ENCODE data around the gene MRPS16.

The MRPS16 gene

DNA sequence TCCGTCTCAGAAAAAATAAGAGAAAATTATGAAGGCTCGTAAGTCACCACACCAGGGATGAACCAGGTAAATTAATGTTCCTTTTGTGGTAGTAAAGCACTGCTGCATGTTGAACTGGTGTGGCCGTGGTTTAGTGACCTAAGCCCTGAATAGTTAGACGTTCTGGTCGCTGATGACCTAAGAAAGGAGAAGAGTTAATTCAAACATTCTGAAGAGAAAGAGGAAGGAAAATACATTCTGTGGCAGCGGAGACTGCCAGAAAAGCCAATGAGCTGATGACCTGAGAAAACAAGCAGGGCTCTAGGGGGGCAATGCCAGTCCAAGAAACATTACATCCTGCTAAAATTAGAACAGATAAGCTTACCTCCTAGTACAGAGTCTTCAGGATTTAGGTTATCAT is 22.9 kb downstream of the MRPS16 start:
- peak in 2 of 3 donors; percentile 37 to 49 for DNase-seq
- Histone ChIP-seq H3K9me3 (ENCODE audit: control extremely low read depth in 1 of 5, control insufficient read depth in 4 of 5, insufficient read depth in 2 of 5, low read depth in 1 of 5, low read length in 4 of 5) (no peaks in the 10 kb centered on the region), H3K4me3 (ENCODE audit: control insufficient read depth in 1 of 7, extremely low read depth in 1 of 7, insufficient read depth in 4 of 7, low read depth in 2 of 7, low read length in 6 of 7) (peak overlapping the region in 1 of 7 experiments; percentile 43), H3K4me1 (ENCODE audit: control extremely low read depth in 1 of 4, control insufficient read depth in 4 of 4, insufficient read depth in 4 of 4, low read length in 3 of 4) (peaks cover 0 to 24% (median 10%) of the 10 kb centered on the region in 4 experiments), H3K36me3 (ENCODE audit: control insufficient read depth in 4 of 4, insufficient read depth in 4 of 4, low read length in 3 of 4) (peaks cover 8 to 33% (median 22%) of the 10 kb centered on the region in 4 experiments), H3K27me3 (replicated peaks in 2 of 5; ENCODE audit: control insufficient read depth in 4 of 5, insufficient read depth in 5 of 5, low read length in 4 of 5) (no peaks in the 10 kb centered on the region), H3K27ac (ENCODE audit: insufficient read depth in 1 of 2, low read depth in 1 of 2, low read length in 2 of 2, poor library complexity in 1 of 2, severe bottlenecking in 2 of 2) (peak overlapping the region in 1 of 2 experiments; percentile 7)
- POLR2A ChIA-PET = no interaction called here
- CTCF ChIA-PET = no interaction called here
- 29% methylated on average over 5 of the region's 6 CpGs for WGBS (ENCODE audit: insufficient coverage)

DNA sequence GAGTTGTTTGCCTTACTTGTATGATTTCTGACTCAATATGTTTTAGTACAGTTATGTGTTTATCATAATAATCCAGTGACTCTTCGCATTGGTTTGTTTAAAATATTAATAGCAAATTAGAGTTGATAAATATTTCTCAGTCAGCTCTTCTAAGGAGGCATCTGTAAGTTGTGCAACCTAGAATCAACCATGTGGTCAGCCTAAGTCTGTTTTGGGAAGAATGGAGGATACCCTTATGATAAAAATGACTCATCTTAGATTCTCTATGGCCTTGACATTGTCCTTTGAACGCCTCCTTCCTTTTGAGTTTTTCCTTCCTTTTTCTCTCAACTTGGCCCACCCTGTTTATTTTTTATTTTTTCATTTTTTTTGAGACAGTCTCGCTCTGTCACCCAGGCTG is 24.2 kb downstream of the MRPS16 start:
- peaks cover 0 to 24% (median 10%) of the 10 kb centered on the region in 4 experiments for H3K4me1 ChIP-seq (ENCODE audit: control extremely low read depth in 1 of 4, control insufficient read depth in 4 of 4, insufficient read depth in 4 of 4, low read length in 3 of 4)
- no peaks in the 10 kb centered on the region for H3K27me3 ChIP-seq (replicated peaks in 2 of 5; ENCODE audit: control insufficient read depth in 4 of 5, insufficient read depth in 5 of 5, low read length in 4 of 5)
- WGBS (ENCODE audit: insufficient coverage) = 86% methylated on average over 2 of the region's 3 CpGs
- ChIA-PET CTCF (no interaction called here), POLR2A (no interaction called here)
- no peak for DNase-seq
- H3K27ac ChIP-seq (ENCODE audit: insufficient read depth in 1 of 2, low read depth in 1 of 2, low read length in 2 of 2, poor library complexity in 1 of 2, severe bottlenecking in 2 of 2) = peak overlapping the region in 1 of 2 experiments; percentile 10
- H3K9me3 ChIP-seq (ENCODE audit: control extremely low read depth in 1 of 5, control insufficient read depth in 4 of 5, insufficient read depth in 2 of 5, low read depth in 1 of 5, low read length in 4 of 5) = no peaks in the 10 kb centered on the region
- H3K4me3 ChIP-seq (ENCODE audit: control insufficient read depth in 1 of 7, extremely low read depth in 1 of 7, insufficient read depth in 4 of 7, low read depth in 2 of 7, low read length in 6 of 7) = no peak overlapping the region
- H3K36me3 ChIP-seq (ENCODE audit: control insufficient read depth in 4 of 4, insufficient read depth in 4 of 4, low read length in 3 of 4) = peaks cover 8 to 22% (median 15%) of the 10 kb centered on the region in 4 experiments

DNA sequence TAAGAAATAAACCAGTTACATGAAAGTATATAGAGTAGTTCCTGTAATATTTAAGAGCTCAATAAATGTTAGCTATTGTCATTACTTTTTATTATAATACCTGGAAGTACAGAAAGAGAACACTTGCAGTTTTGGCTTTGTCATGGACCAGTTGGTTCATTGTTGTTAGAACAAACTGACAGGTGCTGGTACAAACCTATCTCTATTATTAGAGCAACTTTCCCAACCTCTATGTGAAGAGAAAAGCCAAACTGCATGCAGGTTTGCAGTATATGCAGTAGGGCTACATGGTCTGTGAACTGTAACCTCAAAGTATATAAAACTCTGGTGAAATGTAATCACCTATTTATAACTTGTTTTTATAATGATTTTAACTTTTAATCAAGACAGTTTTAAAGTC is 25.8 kb downstream of the MRPS16 start:
- POLR2A ChIA-PET = no interaction called here
- Histone ChIP-seq H3K27ac (ENCODE audit: insufficient read depth in 1 of 2, low read depth in 1 of 2, low read length in 2 of 2, poor library complexity in 1 of 2, severe bottlenecking in 2 of 2) (no peak overlapping the region), H3K9me3 (ENCODE audit: control extremely low read depth in 1 of 5, control insufficient read depth in 4 of 5, insufficient read depth in 2 of 5, low read depth in 1 of 5, low read length in 4 of 5) (no peaks in the 10 kb centered on the region), H3K4me3 (ENCODE audit: control insufficient read depth in 1 of 7, extremely low read depth in 1 of 7, insufficient read depth in 4 of 7, low read depth in 2 of 7, low read length in 6 of 7) (no peak overlapping the region), H3K36me3 (ENCODE audit: control insufficient read depth in 4 of 4, insufficient read depth in 4 of 4, low read length in 3 of 4) (peaks cover 2 to 11% (median 8%) of the 10 kb centered on the region in 4 experiments), H3K4me1 (ENCODE audit: control extremely low read depth in 1 of 4, control insufficient read depth in 4 of 4, insufficient read depth in 4 of 4, low read length in 3 of 4) (peaks cover 0 to 24% (median 10%) of the 10 kb centered on the region in 4 experiments), H3K27me3 (replicated peaks in 2 of 5; ENCODE audit: control insufficient read depth in 4 of 5, insufficient read depth in 5 of 5, low read length in 4 of 5) (no peaks in the 10 kb centered on the region)
- DNase-seq = no peak
- CTCF ChIA-PET = interaction anchor here (1.0 kb wide), 1 partner anchor 30 kb away, joined by 3 read pairs; no protein-coding TSS in a partner anchor

DNA sequence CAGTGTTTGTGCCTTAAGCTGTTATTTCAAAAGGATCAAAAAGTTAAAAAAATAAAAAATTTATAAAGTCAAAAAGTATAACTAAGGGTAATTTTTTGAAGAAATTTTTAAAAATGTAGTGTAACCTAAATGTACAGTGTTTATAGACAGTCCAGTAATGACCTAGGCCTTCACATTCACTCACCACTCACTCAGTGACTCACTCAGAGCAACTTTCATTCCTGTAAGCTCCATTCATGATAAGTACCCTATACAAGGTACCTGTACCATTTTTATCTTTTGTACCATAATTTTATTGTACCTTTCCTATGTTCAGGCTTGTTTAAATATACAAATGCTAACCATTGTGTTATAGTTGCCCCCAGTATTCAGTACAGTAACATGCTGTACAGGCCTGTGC is 26.9 kb downstream of the MRPS16 start:
- POLR2A ChIA-PET = no interaction called here

DNA sequence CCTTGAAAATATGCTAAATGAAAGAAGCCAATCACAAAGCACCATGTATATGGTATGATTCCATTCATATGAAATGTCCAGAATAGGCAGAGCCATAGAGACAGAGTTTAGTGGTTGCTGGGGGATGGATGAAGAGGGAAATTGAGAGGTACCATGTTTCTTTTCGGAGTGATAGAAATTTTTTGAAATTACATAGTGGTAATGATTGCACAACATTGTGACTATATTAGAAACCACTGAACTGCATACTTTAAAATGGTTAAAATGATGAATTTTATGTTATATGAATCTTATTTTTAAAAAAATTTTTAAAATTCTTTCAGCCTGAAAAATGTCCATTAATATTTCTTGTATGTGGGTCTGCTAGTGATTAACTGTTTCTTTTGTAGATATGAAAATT is 31.5 kb downstream of the MRPS16 start:
- Histone ChIP-seq H3K27ac (ENCODE audit: insufficient read depth in 1 of 2, low read depth in 1 of 2, low read length in 2 of 2, poor library complexity in 1 of 2, severe bottlenecking in 2 of 2) (no peak overlapping the region), H3K4me3 (ENCODE audit: control insufficient read depth in 1 of 7, extremely low read depth in 1 of 7, insufficient read depth in 4 of 7, low read depth in 2 of 7, low read length in 6 of 7) (no peak overlapping the region), H3K27me3 (replicated peaks in 2 of 5; ENCODE audit: control insufficient read depth in 4 of 5, insufficient read depth in 5 of 5, low read length in 4 of 5) (no peaks in the 10 kb centered on the region), H3K4me1 (ENCODE audit: control extremely low read depth in 1 of 4, control insufficient read depth in 4 of 4, insufficient read depth in 4 of 4, low read length in 3 of 4) (no peaks in the 10 kb centered on the region), H3K9me3 (ENCODE audit: control extremely low read depth in 1 of 5, control insufficient read depth in 4 of 5, insufficient read depth in 2 of 5, low read depth in 1 of 5, low read length in 4 of 5) (peaks cover 0 to 2% (median 0%) of the 10 kb centered on the region in 5 experiments), H3K36me3 (ENCODE audit: control insufficient read depth in 4 of 4, insufficient read depth in 4 of 4, low read length in 3 of 4) (peaks cover 12 to 27% (median 19%) of the 10 kb centered on the region in 4 experiments)
- no CpG with 5 or more reads among the region's 1 CpG for WGBS (ENCODE audit: insufficient coverage)
- POLR2A ChIA-PET = no interaction called here
- CTCF ChIA-PET = no interaction called here
- DNase-seq = no peak

More for the DNA sequence above, 26.9 kb downstream of the MRPS16 start:
- Histone ChIP-seq H3K27ac (ENCODE audit: insufficient read depth in 1 of 2, low read depth in 1 of 2, low read length in 2 of 2, poor library complexity in 1 of 2, severe bottlenecking in 2 of 2) (no peak overlapping the region), H3K9me3 (ENCODE audit: control extremely low read depth in 1 of 5, control insufficient read depth in 4 of 5, insufficient read depth in 2 of 5, low read depth in 1 of 5, low read length in 4 of 5) (no peaks in the 10 kb centered on the region), H3K36me3 (ENCODE audit: control insufficient read depth in 4 of 4, insufficient read depth in 4 of 4, low read length in 3 of 4) (peaks cover 0 to 11% (median 5%) of the 10 kb centered on the region in 4 experiments), H3K4me1 (ENCODE audit: control extremely low read depth in 1 of 4, control insufficient read depth in 4 of 4, insufficient read depth in 4 of 4, low read length in 3 of 4) (peaks cover 0 to 23% (median 10%) of the 10 kb centered on the region in 4 experiments), H3K4me3 (ENCODE audit: control insufficient read depth in 1 of 7, extremely low read depth in 1 of 7, insufficient read depth in 4 of 7, low read depth in 2 of 7, low read length in 6 of 7) (no peak overlapping the region), H3K27me3 (replicated peaks in 2 of 5; ENCODE audit: control insufficient read depth in 4 of 5, insufficient read depth in 5 of 5, low read length in 4 of 5) (no peaks in the 10 kb centered on the region)
- CTCF ChIA-PET = no interaction called here
- DNase-seq = no peak

DNA sequence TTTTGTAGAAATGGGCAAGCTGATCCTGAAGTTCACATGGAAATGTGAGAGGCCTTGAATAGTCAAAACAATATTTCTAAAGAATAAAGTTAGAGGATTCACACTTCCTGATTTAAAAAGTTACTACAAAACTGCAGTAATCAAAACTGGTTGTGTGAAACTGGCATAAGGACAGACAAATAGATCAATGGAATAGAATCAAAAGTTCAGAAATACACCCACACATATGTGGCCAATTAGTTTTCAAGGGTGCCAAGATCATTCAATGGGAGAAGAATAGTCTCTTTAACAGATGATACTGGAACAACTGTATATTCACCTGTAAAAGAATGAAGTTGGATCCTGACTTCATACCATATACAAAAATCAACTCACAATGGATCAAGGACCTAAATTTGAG is 33.1 kb downstream of the MRPS16 start:
- H3K4me1 ChIP-seq (ENCODE audit: control extremely low read depth in 1 of 4, control insufficient read depth in 4 of 4, insufficient read depth in 4 of 4, low read length in 3 of 4) = no peaks in the 10 kb centered on the region
- no peaks in the 10 kb centered on the region for H3K27me3 ChIP-seq (replicated peaks in 2 of 5; ENCODE audit: control insufficient read depth in 4 of 5, insufficient read depth in 5 of 5, low read length in 4 of 5)
- H3K4me3 ChIP-seq (ENCODE audit: control insufficient read depth in 1 of 7, extremely low read depth in 1 of 7, insufficient read depth in 4 of 7, low read depth in 2 of 7, low read length in 6 of 7) = no peak overlapping the region
- no peak overlapping the region for H3K27ac ChIP-seq (ENCODE audit: insufficient read depth in 1 of 2, low read depth in 1 of 2, low read length in 2 of 2, poor library complexity in 1 of 2, severe bottlenecking in 2 of 2)
- H3K9me3 ChIP-seq (ENCODE audit: control extremely low read depth in 1 of 5, control insufficient read depth in 4 of 5, insufficient read depth in 2 of 5, low read depth in 1 of 5, low read length in 4 of 5) = peaks cover 0 to 2% (median 0%) of the 10 kb centered on the region in 5 experiments
- H3K36me3 ChIP-seq (ENCODE audit: control insufficient read depth in 4 of 4, insufficient read depth in 4 of 4, low read length in 3 of 4) = peaks cover 12 to 28% (median 21%) of the 10 kb centered on the region in 4 experiments
- DNase-seq = no peak
- ChIA-PET POLR2A (no interaction called here), CTCF (interaction anchor here (0.9 to 1.4 kb wide), 2 partner anchors 14 to 17 kb away, joined by 3 read pairs; no protein-coding TSS in a partner anchor)

DNA sequence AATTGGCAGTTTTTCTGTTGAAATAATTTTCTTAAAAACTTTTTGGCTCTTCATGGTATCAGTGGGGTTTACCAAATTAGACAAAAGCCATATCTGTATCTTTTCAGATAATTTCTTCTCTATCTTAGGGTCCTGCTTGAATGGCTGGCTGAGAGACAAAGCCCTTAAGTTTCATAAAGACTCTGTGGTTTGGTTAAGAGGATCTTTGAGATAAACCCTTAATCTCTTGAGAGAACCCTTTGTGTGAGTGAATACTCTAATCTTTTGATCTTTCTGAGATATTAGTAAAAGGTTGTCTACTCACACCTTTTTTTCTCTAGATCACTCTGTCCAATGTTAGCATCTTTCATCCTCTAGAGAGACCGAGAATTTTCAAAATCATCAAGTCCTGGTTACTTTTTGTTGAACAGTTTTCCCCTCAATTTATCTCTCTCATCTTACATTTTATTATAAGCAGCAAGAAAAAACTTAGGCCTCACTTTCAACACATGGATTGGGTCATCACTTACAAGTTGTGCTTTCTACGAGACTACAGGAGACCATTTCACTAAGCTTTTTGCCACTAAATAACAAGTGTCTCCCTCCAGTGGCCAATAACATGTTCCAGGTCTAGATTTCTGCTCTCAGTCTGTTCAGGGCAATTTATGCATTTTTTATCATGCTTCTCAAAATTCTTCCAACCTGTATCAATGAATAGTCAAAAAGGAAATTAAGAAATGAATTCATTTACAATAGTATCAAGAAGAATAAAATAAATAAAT is 33.8 kb downstream of the MRPS16 start:
- H3K27ac ChIP-seq (ENCODE audit: insufficient read depth in 1 of 2, low read depth in 1 of 2, low read length in 2 of 2, poor library complexity in 1 of 2, severe bottlenecking in 2 of 2) = no peak overlapping the region
- H3K27me3 ChIP-seq (replicated peaks in 2 of 5; ENCODE audit: control insufficient read depth in 4 of 5, insufficient read depth in 5 of 5, low read length in 4 of 5) = no peaks in the 10 kb centered on the region
- H3K36me3 ChIP-seq (ENCODE audit: control insufficient read depth in 4 of 4, insufficient read depth in 4 of 4, low read length in 3 of 4) = peaks cover 14 to 30% (median 20%) of the 10 kb centered on the region in 4 experiments
- POLR2A ChIA-PET = no interaction called here
- H3K9me3 ChIP-seq (ENCODE audit: control extremely low read depth in 1 of 5, control insufficient read depth in 4 of 5, insufficient read depth in 2 of 5, low read depth in 1 of 5, low read length in 4 of 5) = peaks cover 0 to 2% (median 0%) of the 10 kb centered on the region in 5 experiments
- 93% methylated on average over 2 of the region's 2 CpGs for WGBS (ENCODE audit: insufficient coverage)
- no peaks in the 10 kb centered on the region for H3K4me1 ChIP-seq (ENCODE audit: control extremely low read depth in 1 of 4, control insufficient read depth in 4 of 4, insufficient read depth in 4 of 4, low read length in 3 of 4)
- H3K4me3 ChIP-seq (ENCODE audit: control insufficient read depth in 1 of 7, extremely low read depth in 1 of 7, insufficient read depth in 4 of 7, low read depth in 2 of 7, low read length in 6 of 7) = no peak overlapping the region
- CTCF ChIA-PET = interaction anchor here (0.9 to 1.8 kb wide), 2 partner anchors 13 to 48 kb away, joined by 3 to 5 read pairs; no protein-coding TSS in a partner anchor
- peak; percentile 31 to 62 (median 58) for DNase-seq

Measured in common myeloid progenitor, CD34-positive (primary cell).